Measurements from ENCODE around the gene GNB1L.

GNB1L gene

DNA sequence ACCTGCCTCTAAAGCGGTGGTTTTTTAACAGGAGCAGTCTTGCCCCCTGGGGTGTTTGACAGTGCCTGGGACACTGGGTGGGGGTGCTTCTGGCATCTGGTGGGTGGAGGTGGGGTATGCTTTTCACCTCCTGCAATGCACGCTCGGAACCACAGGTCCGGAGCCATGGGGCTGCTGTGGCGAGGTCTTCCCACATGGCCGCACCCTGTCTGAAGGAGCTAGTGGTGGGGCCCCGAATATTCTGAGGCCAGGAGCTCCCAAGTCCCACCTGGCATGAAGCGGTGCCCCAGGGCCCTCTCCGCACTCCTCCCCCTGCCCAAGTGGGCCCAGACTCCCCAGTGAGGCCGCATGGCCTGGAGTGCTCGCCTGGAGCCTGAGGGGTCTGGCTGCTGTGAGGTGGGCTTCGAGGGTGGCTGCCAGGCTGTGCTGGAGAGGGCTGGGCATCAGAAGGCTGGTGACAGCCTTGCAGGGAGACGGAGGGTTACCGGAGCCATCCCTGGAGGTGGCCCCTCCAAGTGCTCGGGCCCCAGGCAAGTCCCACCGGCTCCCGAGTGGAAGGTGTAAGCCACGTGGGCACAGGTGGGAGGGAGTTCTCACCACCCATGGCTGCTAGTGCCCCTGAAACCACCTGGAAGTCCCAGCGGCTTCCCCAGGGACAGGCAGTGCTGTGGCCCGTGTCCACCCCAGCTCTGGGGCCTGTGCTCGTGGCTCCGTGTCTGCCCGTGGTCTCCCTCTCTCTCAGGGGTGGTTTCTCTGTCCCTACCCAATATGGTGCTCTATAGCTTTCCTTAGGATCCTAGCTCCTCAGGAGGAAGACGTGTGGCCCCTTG lies 79.0 kb downstream of the GNB1L start:
- DNase-seq (ENCODE audit: low spot score), result no peak

- no peak for DNase-seq (ENCODE audit: low spot score)
Measured at GRCh38 chr22:19774628-19775027, 80.0 kb downstream of the GNB1L start.

DNA sequence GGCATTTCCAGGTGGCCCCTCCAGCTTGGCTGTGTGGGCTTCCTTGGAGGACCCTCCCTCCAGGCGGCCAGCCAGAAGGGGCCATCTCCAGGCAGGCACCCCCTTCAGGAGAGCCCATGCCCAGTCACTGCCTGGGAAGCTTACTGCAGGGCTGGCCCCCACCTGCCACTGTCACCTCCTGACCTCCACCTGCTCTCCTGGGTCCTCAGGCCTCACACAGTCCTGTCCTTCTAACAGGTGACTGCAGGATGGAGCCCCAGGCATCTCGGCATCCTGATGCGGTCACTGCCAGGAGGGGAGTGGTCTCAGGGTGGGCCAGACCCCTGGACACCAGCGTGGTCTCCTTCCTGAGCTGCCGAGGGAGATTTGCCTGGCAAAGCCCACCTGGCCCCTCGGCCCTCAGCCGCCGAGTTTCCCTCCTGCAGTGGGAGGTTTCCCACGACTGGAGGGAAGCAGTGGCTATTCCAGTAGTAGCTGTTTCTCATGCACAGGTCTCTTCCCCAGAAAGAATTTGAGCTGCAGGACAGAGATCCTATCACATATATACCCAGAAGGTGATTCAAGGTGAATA lies 81.1 kb downstream of the GNB1L start:
- no peak for DNase-seq (ENCODE audit: low spot score)

DNA sequence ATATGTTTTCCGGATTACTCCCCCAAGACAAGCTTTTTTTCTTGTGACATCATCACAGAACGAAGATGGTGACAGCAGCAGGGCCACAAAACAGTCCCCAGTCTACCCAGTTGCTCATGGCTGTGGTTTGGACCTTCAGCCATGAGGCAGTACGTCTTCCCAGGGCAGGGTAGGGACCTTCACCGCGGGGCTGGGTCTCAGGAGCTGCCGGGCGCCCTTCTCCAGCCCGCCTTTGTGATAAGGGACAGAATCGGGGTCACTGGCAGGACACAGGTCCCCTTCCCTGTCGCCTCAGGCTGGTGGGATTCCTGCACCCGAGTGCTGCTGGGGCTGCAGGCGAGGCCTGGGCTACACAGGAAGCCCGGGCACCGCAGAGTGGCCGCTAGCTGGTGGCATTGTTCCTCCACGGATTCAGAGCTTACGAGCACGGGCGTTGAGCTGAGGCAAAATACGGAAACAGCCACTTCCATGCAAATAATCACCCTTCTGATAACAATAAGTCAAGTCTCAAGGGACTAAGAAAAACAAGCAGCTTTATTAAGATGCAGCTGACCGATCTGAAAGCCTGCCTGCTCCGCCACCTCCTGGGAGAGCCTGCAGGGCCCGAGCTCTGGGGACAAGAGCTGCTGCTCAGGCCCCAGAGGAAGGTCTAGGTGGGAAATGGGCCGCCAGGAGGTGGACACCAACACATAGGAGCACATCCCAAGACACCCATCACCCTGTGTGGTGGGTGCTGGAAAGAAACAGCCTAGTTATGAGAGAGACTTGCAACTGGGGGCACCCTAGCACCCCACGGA lies 81.8 kb downstream of the GNB1L start:
- no peak for DNase-seq (ENCODE audit: low spot score)

DNA sequence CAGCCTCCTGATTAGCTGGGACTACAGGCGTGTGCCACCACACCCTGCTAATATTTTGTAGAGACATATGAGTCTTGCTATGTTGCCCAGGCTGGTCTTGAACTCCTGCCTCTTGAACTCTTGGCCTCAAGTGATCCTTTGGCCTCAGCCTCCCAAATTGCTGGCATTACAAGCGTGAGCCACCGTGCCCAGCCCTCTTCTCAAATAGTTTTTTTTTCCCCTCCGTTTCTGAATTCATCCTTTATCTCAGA lies 82.3 kb downstream of the GNB1L start:
- DNase-seq (ENCODE audit: low spot score), result no peak

GRCh38 chr22:19770349-19771220 lies 84.1 kb downstream of the GNB1L start:
- no peak for DNase-seq (ENCODE audit: low spot score)

DNA sequence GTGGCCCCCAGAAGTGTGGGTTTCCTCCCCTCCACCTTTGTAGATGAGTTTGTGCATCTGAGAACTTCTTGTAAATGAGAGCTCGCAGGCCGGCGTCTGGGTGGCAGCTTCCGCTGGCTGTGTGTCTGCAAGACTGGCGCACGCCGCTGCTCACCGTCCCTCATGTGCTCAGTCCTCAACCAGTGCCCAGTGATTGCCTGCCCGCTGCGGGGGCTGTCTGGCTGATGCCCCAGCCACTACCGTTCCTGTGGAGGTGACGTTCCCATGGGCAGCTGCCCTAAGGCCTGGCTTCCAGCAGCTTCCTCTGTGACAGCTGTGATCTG lies 85.3 kb downstream of the GNB1L start:
- DNase-seq (ENCODE audit: low spot score), result no peak

DNA sequence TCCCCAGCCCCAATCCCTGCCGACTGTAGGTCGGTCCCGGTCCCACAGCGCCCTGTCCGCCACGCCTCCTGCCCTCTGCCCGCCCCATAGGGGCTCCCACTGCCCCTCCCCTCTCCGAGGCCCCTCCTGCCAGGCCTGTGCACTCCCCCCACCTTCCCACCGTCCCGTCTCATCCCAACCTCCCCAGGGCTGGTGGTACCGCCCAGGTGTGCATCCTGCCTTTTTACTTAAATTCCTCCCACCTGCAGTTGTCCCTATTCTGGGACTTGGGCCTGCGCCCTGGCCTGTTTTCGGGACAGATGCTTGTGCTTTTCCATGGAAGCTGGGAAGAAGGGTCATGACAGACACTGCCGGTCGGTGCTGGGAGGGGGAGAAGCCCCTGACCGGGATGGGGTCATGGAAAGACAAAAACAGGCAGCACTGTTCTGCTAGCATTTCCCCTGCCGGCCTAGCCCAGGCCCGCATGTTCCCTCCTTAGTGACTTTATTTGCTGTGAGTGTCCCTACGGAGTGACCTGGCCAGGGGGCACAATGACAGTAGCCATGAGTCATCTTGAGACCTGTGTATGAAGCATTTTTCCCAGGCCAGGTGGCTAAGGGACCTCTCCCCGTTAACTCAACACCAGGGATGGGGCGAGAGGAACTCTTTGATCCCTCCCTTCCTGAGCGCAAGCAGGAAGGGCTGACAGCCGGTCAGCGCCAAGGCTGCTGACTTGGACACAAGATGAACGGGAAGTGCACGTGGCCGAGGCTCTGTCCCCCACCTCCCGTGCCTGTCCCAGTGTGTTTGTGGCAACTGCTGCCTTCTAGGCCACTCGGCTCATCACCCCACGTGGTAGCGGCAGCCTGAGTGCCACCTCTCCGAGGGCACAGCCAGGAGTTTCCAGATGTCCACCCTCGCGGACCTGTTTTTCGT lies 87.0 kb downstream of the GNB1L start:
- DNase-seq (ENCODE audit: low spot score), result no peak

- DNase-seq (ENCODE audit: low spot score), result peak; percentile 26
Measured at GRCh38 chr22:19766511-19767426, 87.9 kb downstream of the GNB1L start.

- no peak for DNase-seq (ENCODE audit: low spot score)
Measured at GRCh38 chr22:19766240-19766510, 88.5 kb downstream of the GNB1L start.

GRCh38 chr22:19765477-19766239 lies 89.0 kb downstream of the GNB1L start:
- no peak for DNase-seq (ENCODE audit: low spot score)

- no peak for DNase-seq (ENCODE audit: low spot score)
Measured at GRCh38 chr22:19764636-19765476, 89.8 kb downstream of the GNB1L start.

- DNase-seq (ENCODE audit: low spot score), result no peak
Measured at GRCh38 chr22:19764299-19764593, 90.4 kb downstream of the GNB1L start.

- no peak for DNase-seq (ENCODE audit: low spot score)
Measured at GRCh38 chr22:19763458-19764298, 91.0 kb downstream of the GNB1L start.

GRCh38 chr22:19762568-19763457 lies 91.9 kb downstream of the GNB1L start:
- no peak for DNase-seq (ENCODE audit: low spot score)

DNA sequence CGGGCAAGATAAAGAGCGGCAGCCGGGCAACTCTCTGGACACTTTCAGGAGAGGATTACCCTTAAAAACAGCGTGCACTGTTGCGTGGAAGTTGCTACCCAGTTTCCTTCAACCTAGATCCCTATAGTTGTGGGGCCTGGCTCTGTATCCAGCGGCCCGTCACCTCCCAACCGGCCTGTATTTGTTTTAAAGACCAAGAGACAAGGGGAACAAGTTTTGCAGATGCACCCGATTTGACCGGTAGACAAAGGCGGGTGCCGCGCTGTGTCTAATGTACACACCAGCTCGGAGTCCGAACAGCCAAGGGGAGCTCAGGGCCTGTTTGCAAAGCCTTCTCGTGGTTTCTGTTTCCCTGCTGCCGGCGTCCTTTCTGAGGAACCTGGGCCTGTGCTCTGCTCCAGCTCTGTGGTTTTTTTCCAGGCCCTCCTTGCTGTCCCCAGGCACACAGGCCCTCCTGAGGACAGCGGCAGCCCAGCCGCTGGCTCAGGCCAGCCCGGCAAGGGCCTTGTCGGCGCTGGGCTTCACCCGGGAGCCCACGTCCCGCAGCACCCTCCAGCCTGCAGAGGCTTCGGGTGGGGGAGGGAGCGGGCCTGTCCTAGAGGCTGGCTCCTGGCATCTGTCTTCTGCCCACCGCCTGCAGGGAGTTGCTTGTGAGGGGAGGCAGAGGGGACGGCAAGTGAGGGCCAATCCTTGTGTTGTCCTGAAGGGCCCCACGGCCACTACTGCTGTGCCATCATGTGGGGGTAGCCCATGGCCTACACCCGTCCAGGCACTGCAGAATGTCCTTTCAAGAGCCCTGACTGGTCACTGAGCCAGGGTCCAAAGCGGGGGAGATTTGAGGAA lies 92.7 kb downstream of the GNB1L start:
- no peak for DNase-seq (ENCODE audit: low spot score)

All from CD4-positive, alpha-beta T cell treated with Interleukin-15 for 4 hours (primary cell).